ENCODE results near the gene DALRD3.

DNA sequence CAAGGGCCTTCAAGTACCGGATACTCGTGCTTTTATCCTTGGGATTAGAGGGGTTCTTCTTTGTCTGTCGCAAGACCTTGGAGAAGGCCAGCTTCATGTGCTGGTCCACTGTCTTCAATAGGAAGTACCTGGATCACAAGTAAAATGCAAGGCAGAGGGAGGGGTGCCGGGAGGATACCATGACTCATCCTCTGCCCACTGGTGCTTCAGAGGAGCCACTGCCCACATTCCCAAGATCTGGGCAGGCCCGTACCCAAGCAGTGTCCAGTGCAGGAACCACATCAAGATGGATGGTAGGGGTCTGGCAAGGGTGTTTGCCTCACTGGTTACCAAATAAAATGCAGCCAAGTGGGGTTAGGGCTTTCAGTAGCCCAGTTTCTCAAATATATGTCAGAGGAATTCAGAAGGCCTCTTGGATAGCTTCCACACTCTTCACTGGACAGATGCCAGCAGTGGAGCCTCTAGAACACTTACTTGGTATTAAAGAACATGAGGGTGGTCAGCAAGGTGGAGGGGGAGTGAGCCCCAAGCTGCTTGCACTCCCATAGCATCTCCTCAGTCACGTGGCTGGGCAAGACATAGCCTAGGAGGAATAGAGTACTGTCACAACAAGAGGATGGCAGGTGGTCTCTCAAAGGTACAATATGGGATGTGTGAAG lies 14.4 kb upstream of the DALRD3 start:
- no peak for TF ChIP-seq CTCF (conservative IDR thresholded peaks at IDR 0.05; ENCODE audit: low read depth, low read length)
- TF ChIP-seq EZH2 (IDR thresholded peaks at IDR 0.05; ENCODE audit: borderline replicate concordance, low read depth, low read length, poor library complexity, severe bottlenecking) = no peak

All from A673 (cell line).